Keratinocyte (primary cell): ENCODE measurements around the gene DNAJC28. TPM values are rescaled to one million over a fixed set of nuclear protein-coding genes. Genes with fewer than 3 reads are reported as not detected.

Experiments used
- DNase-seq: peaks from one replicate; pipeline ENCODE4 v3.0.0-alpha.2; 2011; ENCODE audit warnings: low read depth, missing footprints, low spot score
- FAIRE-seq: peaks from 2 replicates; lab custom pipeline; 2011; peaks lifted over from hg19 to GRCh38; lab: Jason Lieb, UNC
- H2AFZ ChIP-seq: 2 replicates; pipeline ENCODE4 v1.6.0; 2012; ENCODE audit warnings: low read length, control low read depth, inconsistent platforms; ENCODE audit not compliant: control insufficient read depth
- H3K27ac ChIP-seq: 2 replicates; pipeline ENCODE4 v1.5.1; 2011; ENCODE audit warnings: low read length; ENCODE audit not compliant: control insufficient read depth, insufficient read depth
- H3K27me3 ChIP-seq: 3 replicates; pipeline ENCODE4 v1.6.0; 2011; ENCODE audit warnings: low read length; ENCODE audit not compliant: control insufficient read depth, insufficient read depth; ENCODE audit errors: extremely low read depth
- H3K36me3 ChIP-seq, 2 experiments: 2 replicates in 1 of 2; 3 replicates in 1 of 2; pipeline ENCODE4 v1.5.1; 2011; ENCODE audit warnings: low read length in 2 of 2, mild to moderate bottlenecking in 1 of 2; ENCODE audit not compliant: control insufficient read depth in 2 of 2, insufficient read depth in 2 of 2; ENCODE audit errors: extremely low read depth in 1 of 2
- H3K4me1 ChIP-seq: 3 replicates; pipeline ENCODE4 v1.5.1; 2011; ENCODE audit warnings: low read length; ENCODE audit not compliant: control insufficient read depth, insufficient read depth; ENCODE audit errors: extremely low read depth
- H3K4me2 ChIP-seq: 3 replicates; pipeline ENCODE4 v1.6.0; 2011; ENCODE audit warnings: low read depth, low read length; ENCODE audit not compliant: control insufficient read depth, insufficient read depth; ENCODE audit errors: extremely low read depth
- H3K4me3 ChIP-seq, 3 experiments: fragments of 200-600 bp in 1 of 3; sonication (generic) in 1 of 3; 2 replicates in 2 of 3; 3 replicates in 1 of 3; pipeline ENCODE4 v1.5.1; 2011 to 2016; ENCODE audit warnings: low read length in 3 of 3, mild to moderate bottlenecking in 3 of 3, control low read depth in 2 of 3, inconsistent platforms in 1 of 3, low read depth in 1 of 3, mixed read lengths in 1 of 3, mixed run types in 1 of 3, moderate library complexity in 1 of 3; ENCODE audit not compliant: control insufficient read depth in 2 of 3, insufficient read depth in 2 of 3; ENCODE audit errors: extremely low read depth in 1 of 3
- H3K79me2 ChIP-seq: 2 replicates; pipeline ENCODE4 v1.6.0; 2012; ENCODE audit warnings: low read length; ENCODE audit not compliant: control insufficient read depth, insufficient read depth
- H3K9ac ChIP-seq: 3 replicates; pipeline ENCODE4 v1.6.0; 2011; ENCODE audit warnings: low read length; ENCODE audit not compliant: control insufficient read depth, insufficient read depth; ENCODE audit errors: extremely low read depth
- H3K9me1 ChIP-seq: 3 replicates; pipeline ENCODE4 v1.6.0; 2011; ENCODE audit warnings: low read length; ENCODE audit not compliant: control insufficient read depth, insufficient read depth; ENCODE audit errors: extremely low read depth
- H3K9me3 ChIP-seq: 2 replicates; pipeline ENCODE4 v1.5.1; 2012; ENCODE audit warnings: low read depth, low read length; ENCODE audit not compliant: control insufficient read depth
- H4K20me1 ChIP-seq: 3 replicates; pipeline ENCODE4 v1.6.0; 2011; ENCODE audit warnings: low read length; ENCODE audit not compliant: control insufficient read depth, insufficient read depth; ENCODE audit errors: extremely low read depth
- EZH2 ChIP-seq: IDR thresholded peaks from one replicate; pipeline ENCODE4 v1.6.1; 2012; ENCODE audit warnings: inconsistent platforms, mild to moderate bottlenecking, low read length, moderate library complexity
- dilution Hi-C: fragments of 300-500 bp; cut with MboI; formaldehyde crosslinking; loops from one replicate; pipeline ENCODE4 v1.7.0; 2020; ENCODE audit warnings: low sequenced_read_pairs; ENCODE audit not compliant: extremely low pct_ligation_motif_present
- polyA plus RNA-seq, 5 experiments: library from polyadenylated mRNA; depleted of rRNA in 3 of 5; stranded (reverse) in 3 of 5; stranded (forward) in 1 of 5; unstranded in 1 of 5; fragments of >200 nt; gene quantifications; 1 replicate in 1 of 5; 2 replicates in 3 of 5; 3 replicates in 1 of 5; pipeline versions ENCODE4 v1.2.1 to v1.2.3, GENCODE V29; 2011 to 2012; ENCODE audit warnings: missing spikeins in 2 of 5, low read depth in 1 of 5, low replicate concordance in 1 of 5
- TF ChIP-seq, protein P1 (sequence below), 3 experiments: IDR thresholded peaks in 1 of 3; conservative IDR thresholded peaks in 1 of 3; optimal IDR thresholded peaks in 1 of 3; 2 replicates in 2 of 3; 3 replicates in 1 of 3; pipeline versions ENCODE3 to v1.5.1; 2011; ENCODE audit warnings: low read length in 3 of 3, mild to moderate bottlenecking in 3 of 3, moderate library complexity in 2 of 3, control low read depth in 1 of 3, inconsistent platforms in 1 of 3; ENCODE audit not compliant: insufficient read depth in 2 of 3; ENCODE audit errors: extremely low read depth in 1 of 3

Gene DNAJC28
- polyA plus RNA-seq, 1 donor (not counting 4 experiments of a cell fraction or from before 2014, with no cell fraction given), result 1.4 TPM

DNA sequence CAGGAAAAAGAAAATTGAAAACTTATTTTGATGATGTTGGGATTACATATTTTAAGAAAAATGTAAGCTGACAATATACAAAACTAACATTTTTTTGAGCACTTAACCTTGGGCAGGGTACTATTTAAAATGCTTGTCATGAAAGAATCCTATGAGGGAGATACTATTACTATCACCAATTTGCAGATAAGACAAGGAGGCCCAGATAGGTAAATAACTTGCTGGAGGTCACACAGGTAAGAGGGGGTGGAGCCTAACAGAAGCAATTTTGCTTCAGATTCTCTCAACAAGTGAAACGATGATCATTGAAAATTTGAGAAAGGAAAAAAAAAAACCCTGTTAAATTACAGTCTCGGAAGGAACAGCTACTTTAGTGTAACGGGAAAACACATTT, 49.2 kb upstream of the DNAJC28 start:
- Histone ChIP-seq H3K9me1 (no peaks in the 10 kb centered on the region), H3K36me3 (peaks cover 11 to 12% of the 10 kb centered on the region in 2 experiments), H3K4me2 (peak overlapping the region; percentile 89), H2AFZ (no peak overlapping the region), H3K27me3 (no peaks in the 10 kb centered on the region), H3K79me2 (peaks cover 83% of the 10 kb centered on the region), H3K4me3 (peak overlapping the region; percentile 75 to 97 (median 81)), H3K9ac (peak overlapping the region; percentile 98), H3K9me3 (no peaks in the 10 kb centered on the region), H3K27ac (no peak overlapping the region), H3K4me1 (peaks cover 16% of the 10 kb centered on the region), H4K20me1 (peaks cover 7% of the 10 kb centered on the region)
- DNase-seq (no peak), FAIRE-seq (no peak)
- dilution Hi-C loops, result no loop called here
- TF ChIP-seq, protein P1, sequence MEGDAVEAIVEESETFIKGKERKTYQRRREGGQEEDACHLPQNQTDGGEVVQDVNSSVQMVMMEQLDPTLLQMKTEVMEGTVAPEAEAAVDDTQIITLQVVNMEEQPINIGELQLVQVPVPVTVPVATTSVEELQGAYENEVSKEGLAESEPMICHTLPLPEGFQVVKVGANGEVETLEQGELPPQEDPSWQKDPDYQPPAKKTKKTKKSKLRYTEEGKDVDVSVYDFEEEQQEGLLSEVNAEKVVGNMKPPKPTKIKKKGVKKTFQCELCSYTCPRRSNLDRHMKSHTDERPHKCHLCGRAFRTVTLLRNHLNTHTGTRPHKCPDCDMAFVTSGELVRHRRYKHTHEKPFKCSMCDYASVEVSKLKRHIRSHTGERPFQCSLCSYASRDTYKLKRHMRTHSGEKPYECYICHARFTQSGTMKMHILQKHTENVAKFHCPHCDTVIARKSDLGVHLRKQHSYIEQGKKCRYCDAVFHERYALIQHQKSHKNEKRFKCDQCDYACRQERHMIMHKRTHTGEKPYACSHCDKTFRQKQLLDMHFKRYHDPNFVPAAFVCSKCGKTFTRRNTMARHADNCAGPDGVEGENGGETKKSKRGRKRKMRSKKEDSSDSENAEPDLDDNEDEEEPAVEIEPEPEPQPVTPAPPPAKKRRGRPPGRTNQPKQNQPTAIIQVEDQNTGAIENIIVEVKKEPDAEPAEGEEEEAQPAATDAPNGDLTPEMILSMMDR (optimal IDR thresholded peaks at IDR 0.05 in 1 of 3, IDR thresholded peaks at IDR 0.05 in 1 of 3, conservative IDR thresholded peaks at IDR 0.05 in 1 of 3; ENCODE audit: extremely low read depth in 1 of 3, insufficient read depth in 2 of 3, low read length in 3 of 3), result no peak
- no peak for TF ChIP-seq EZH2

DNA sequence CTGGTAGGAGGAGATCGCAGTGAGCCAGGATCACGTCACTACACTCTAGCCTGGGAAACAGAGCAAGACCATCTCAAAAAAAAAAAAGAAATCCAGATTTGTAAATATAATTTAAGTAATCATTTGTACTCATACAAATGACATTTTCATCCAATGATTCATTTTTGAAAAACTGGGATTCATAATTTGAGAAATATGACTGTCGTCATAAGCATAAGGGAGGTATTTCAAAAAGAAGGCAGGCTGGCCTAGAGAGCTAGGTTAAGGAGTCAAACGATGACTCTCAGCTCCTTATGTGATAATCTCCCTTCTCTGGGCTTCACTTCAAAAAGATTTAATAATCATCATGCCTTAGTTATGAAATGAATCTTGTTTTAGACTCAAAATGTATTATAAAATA, 48.1 kb upstream of the DNAJC28 start:
- FAIRE-seq (no peak), DNase-seq (no peak)
- Histone ChIP-seq H4K20me1 (peaks cover 5% of the 10 kb centered on the region), H3K4me3 (no peak overlapping the region), H3K4me2 (no peak overlapping the region), H3K27ac (no peak overlapping the region), H3K4me1 (peaks cover 11% of the 10 kb centered on the region), H3K9me3 (no peaks in the 10 kb centered on the region), H2AFZ (no peak overlapping the region), H3K79me2 (peaks cover 72% of the 10 kb centered on the region), H3K9me1 (no peaks in the 10 kb centered on the region), H3K36me3 (peaks cover 17 to 18% of the 10 kb centered on the region in 2 experiments), H3K9ac (no peak overlapping the region), H3K27me3 (no peaks in the 10 kb centered on the region)
- dilution Hi-C loops, result no loop called here
- TF ChIP-seq, protein P1 (optimal IDR thresholded peaks at IDR 0.05 in 1 of 3, IDR thresholded peaks at IDR 0.05 in 1 of 3, conservative IDR thresholded peaks at IDR 0.05 in 1 of 3; ENCODE audit: extremely low read depth in 1 of 3, insufficient read depth in 2 of 3, low read length in 3 of 3), result no peak
- no peak for TF ChIP-seq EZH2
